Middle frontal gyrus (tissue), 1 donor: ENCODE measurements around the gene EXOC7.

Source experiments
- DNase-seq: peaks from one replicate; pipeline ENCODE4 v3.0.0-alpha.2; 2015; ENCODE audit warnings: low spot score; ENCODE audit errors: extremely low spot score

EXOC7 gene

GRCh38 chr17:76138896-76139752, 35.5 kb upstream of the EXOC7 start:
- DNase-seq = no peak

- peak; percentile 9 for DNase-seq
Measured at GRCh38 chr17:76138234-76138895, 34.8 kb upstream of the EXOC7 start.

GRCh38 chr17:76137351-76138233, 34.0 kb upstream of the EXOC7 start:
- no peak for DNase-seq

- DNase-seq = no peak
Measured at GRCh38 chr17:76137001-76137350, 33.4 kb upstream of the EXOC7 start.

- DNase-seq = no peak
Measured at GRCh38 chr17:76136276-76137000, 32.9 kb upstream of the EXOC7 start.

GRCh38 chr17:76135810-76136188, 32.2 kb upstream of the EXOC7 start:
- no peak for DNase-seq

GRCh38 chr17:76134911-76135809, 31.6 kb upstream of the EXOC7 start:
- no peak for DNase-seq

- no peak for DNase-seq
Measured at GRCh38 chr17:76132574-76133338, 29.2 kb upstream of the EXOC7 start.

- no peak for DNase-seq
Measured at GRCh38 chr17:76131692-76132573, 28.3 kb upstream of the EXOC7 start.

GRCh38 chr17:76131051-76131691, 27.6 kb upstream of the EXOC7 start:
- no peak for DNase-seq

GRCh38 chr17:76130473-76130872, 26.9 kb upstream of the EXOC7 start:
- DNase-seq = no peak

GRCh38 chr17:76125922-76126321, 22.3 kb upstream of the EXOC7 start:
- no peak for DNase-seq

- no peak for DNase-seq
Measured at GRCh38 chr17:76125391-76125675, 21.7 kb upstream of the EXOC7 start.

- no peak for DNase-seq
Measured at GRCh38 chr17:76124582-76125390, 21.2 kb upstream of the EXOC7 start.

GRCh38 chr17:76123749-76124581, 20.4 kb upstream of the EXOC7 start:
- no peak for DNase-seq

GRCh38 chr17:76123191-76123499, 19.6 kb upstream of the EXOC7 start:
- DNase-seq = no peak
